ENCODE results near the gene SRCAP. TPM values are rescaled to one million over a fixed set of nuclear protein-coding genes. Genes with fewer than 3 reads are reported as not detected.

Gene SRCAP
- total RNA-seq, 2 donors from 2014 or later = 42.8 to 79.0 TPM

- Histone ChIP-seq H3K9me3 (no peaks in the 10 kb centered on the region), H3K27me3 (replicated peaks; ENCODE audit: insufficient read depth) (no peaks in the 10 kb centered on the region), H3K4me3 (no peak overlapping the region), H3K4me1 (replicated peaks) (no peaks in the 10 kb centered on the region), H3K27ac (no peak overlapping the region), H3K36me3 (peaks cover 30 to 53% of the 10 kb centered on the region in 2 donors)
- no peak for TF ChIP-seq POLR2AphosphoS5 (IDR thresholded peaks at IDR 0.05)
- TF ChIP-seq POLR2A (IDR thresholded peaks at IDR 0.05) = no peak
- no peak for TF ChIP-seq CTCF (IDR thresholded peaks at IDR 0.05)
- 82% methylated on average over 10 of the region's 10 CpGs for WGBS
- intact Hi-C loops (cut with DNase I) = no loop called here
- no peak for DNase-seq (ENCODE audit: low spot score)
Measured at GRCh38 chr16:30722916-30723315, 23.9 kb downstream of the SRCAP start.

GRCh38 chr16:30723725-30724355 lies 24.9 kb downstream of the SRCAP start:
- DNase-seq (ENCODE audit: low spot score) = no peak
- TF ChIP-seq POLR2A (IDR thresholded peaks at IDR 0.05) = no peak
- TF ChIP-seq POLR2AphosphoS5 (IDR thresholded peaks at IDR 0.05) = no peak
- WGBS = 90% methylated on average over 12 of the region's 12 CpGs
- no peaks in the 10 kb centered on the region for H3K4me1 ChIP-seq (replicated peaks)
- H3K4me3 ChIP-seq = no peak overlapping the region
- H3K27me3 ChIP-seq (replicated peaks; ENCODE audit: insufficient read depth) = no peaks in the 10 kb centered on the region
- no peak overlapping the region for H3K27ac ChIP-seq
- peaks cover 30 to 53% of the 10 kb centered on the region in 2 donors for H3K36me3 ChIP-seq
- no peaks in the 10 kb centered on the region for H3K9me3 ChIP-seq
- intact Hi-C loops (cut with DNase I) = no loop called here

- intact Hi-C loops (cut with DNase I) = no loop called here
- H3K4me3 ChIP-seq = no peak overlapping the region
- no peaks in the 10 kb centered on the region for H3K27me3 ChIP-seq (replicated peaks; ENCODE audit: insufficient read depth)
- no peak for TF ChIP-seq POLR2A (IDR thresholded peaks at IDR 0.05)
- no peak for TF ChIP-seq CTCF (IDR thresholded peaks at IDR 0.05)
- no peak for TF ChIP-seq POLR2AphosphoS5 (IDR thresholded peaks at IDR 0.05)
- no peak overlapping the region for H3K27ac ChIP-seq
- no peak for DNase-seq (ENCODE audit: low spot score)
- 79% methylated on average over 23 of the region's 23 CpGs for WGBS
- peaks cover 35 to 55% of the 10 kb centered on the region in 2 donors for H3K36me3 ChIP-seq
- no peaks in the 10 kb centered on the region for H3K4me1 ChIP-seq (replicated peaks)
- H3K9me3 ChIP-seq = no peaks in the 10 kb centered on the region
Measured at GRCh38 chr16:30724641-30725417, 25.9 kb downstream of the SRCAP start.

GRCh38 chr16:30725418-30725792 lies 26.4 kb downstream of the SRCAP start:
- intact Hi-C loops (cut with DNase I) = no loop called here
- no peak overlapping the region for H3K27ac ChIP-seq
- 96% methylated on average over 3 of the region's 3 CpGs for WGBS
- no peak overlapping the region for H3K4me3 ChIP-seq
- no peaks in the 10 kb centered on the region for H3K27me3 ChIP-seq (replicated peaks; ENCODE audit: insufficient read depth)
- peaks cover 29 to 52% of the 10 kb centered on the region in 2 donors for H3K36me3 ChIP-seq
- H3K4me1 ChIP-seq (replicated peaks) = no peaks in the 10 kb centered on the region
- no peak for DNase-seq (ENCODE audit: low spot score)
- no peaks in the 10 kb centered on the region for H3K9me3 ChIP-seq
- TF ChIP-seq CTCF (IDR thresholded peaks at IDR 0.05) (no peak), POLR2AphosphoS5 (IDR thresholded peaks at IDR 0.05) (no peak), POLR2A (IDR thresholded peaks at IDR 0.05) (no peak)

- Histone ChIP-seq H3K27me3 (replicated peaks; ENCODE audit: insufficient read depth) (no peaks in the 10 kb centered on the region), H3K4me3 (no peak overlapping the region), H3K4me1 (replicated peaks) (no peaks in the 10 kb centered on the region), H3K9me3 (no peaks in the 10 kb centered on the region), H3K36me3 (peaks cover 10 to 31% of the 10 kb centered on the region in 2 donors), H3K27ac (no peak overlapping the region)
- WGBS = 90% methylated on average over 6 of the region's 6 CpGs
- DNase-seq (ENCODE audit: low spot score) = no peak
- TF ChIP-seq POLR2AphosphoS5 (IDR thresholded peaks at IDR 0.05) (no peak), CTCF (IDR thresholded peaks at IDR 0.05) (no peak), POLR2A (IDR thresholded peaks at IDR 0.05) (no peak)
- intact Hi-C loops (cut with DNase I) = no loop called here
Measured at GRCh38 chr16:30728321-30728720, 29.4 kb downstream of the SRCAP start.
